OCI-LY7 (cell line): Measurements from ENCODE around the gene RFT1. TPM values are rescaled to one million over a fixed set of nuclear protein-coding genes. Genes with fewer than 3 reads are reported as not detected.

ENCODE experiments used
- BruUV-seq: library from RNA; stranded (reverse); fragments of 400-500 nt; replicated peaks from 2 replicates; lab custom pipeline; 2021; lab: Mats Ljungman, UMichigan
- CTCF ChIA-PET: fragments of 300-600 bp; sonication (Branson Sonifier 250); formaldehyde crosslinking; loops from one replicate; lab custom pipeline; 2022; ENCODE audit warnings: antibody characterized with exemption; ENCODE audit not compliant: unreplicated experiment; lab: Charles Lee
- POLR2A ChIA-PET: fragments of 300-600 bp; sonication (Branson Sonifier 250); formaldehyde crosslinking; loops from one replicate; lab custom pipeline; 2022; ENCODE audit warnings: antibody characterized with exemption; lab: Charles Lee
- DNase-seq: peaks from one replicate; pipeline ENCODE4 v3.0.0-alpha.2; 2015; ENCODE audit warnings: low spot score
- H2AFZ ChIP-seq: fragments of 200-600 bp; sonication (generic), shearing (Covaris generic); 2 replicates; pipeline ENCODE4 v1.6.1; 2014; ENCODE audit warnings: mild to moderate bottlenecking, antibody characterized with exemption, low read length, moderate library complexity
- H3K27ac ChIP-seq: fragments of 200-600 bp; sonication (generic); 2 replicates; pipeline ENCODE4 v1.5.1; 2014; ENCODE audit warnings: mixed run types, low read depth, mild to moderate bottlenecking, moderate library complexity, low read length, inconsistent platforms; ENCODE audit not compliant: poor library complexity, severe bottlenecking
- H3K36me3 ChIP-seq: fragments of 200-600 bp; sonication (generic); 2 replicates; pipeline ENCODE4 v1.6.1; 2014; ENCODE audit warnings: mild to moderate bottlenecking, antibody characterized with exemption, low read length, moderate library complexity, mixed read lengths; ENCODE audit not compliant: insufficient read depth
- H3K4me1 ChIP-seq: fragments of 200-600 bp; sonication (generic); 2 replicates; pipeline ENCODE4 v1.5.1; 2014; ENCODE audit warnings: mild to moderate bottlenecking, low read length; ENCODE audit not compliant: insufficient read depth, poor library complexity, severe bottlenecking
- H3K4me2 ChIP-seq: fragments of 200-600 bp; sonication (generic); 2 replicates; pipeline ENCODE4 v1.6.1; 2014; ENCODE audit warnings: mild to moderate bottlenecking, low read length
- H3K4me3 ChIP-seq: fragments of 200-600 bp; sonication (generic); 2 replicates; pipeline ENCODE4 v1.5.1; 2014; ENCODE audit warnings: mild to moderate bottlenecking, low read depth, low read length; ENCODE audit not compliant: poor library complexity, severe bottlenecking
- H3K79me2 ChIP-seq: fragments of 200-600 bp; sonication (generic); 2 replicates; pipeline ENCODE4 v1.6.1; 2016; ENCODE audit warnings: low read depth, mild to moderate bottlenecking, low read length, moderate library complexity, mixed read lengths; ENCODE audit not compliant: insufficient read depth
- H3K9me2 ChIP-seq: fragments of 200-600 bp; sonication (generic); 2 replicates; pipeline ENCODE4 v1.6.1; 2016; ENCODE audit warnings: mild to moderate bottlenecking, low read length, mixed read lengths; ENCODE audit not compliant: insufficient read depth
- H3K9me3 ChIP-seq: fragments of 200-600 bp; sonication (generic); 2 replicates; pipeline ENCODE4 v1.6.1; 2014; ENCODE audit warnings: mild to moderate bottlenecking, mixed run types, low read length, mixed read lengths
- H4K20me1 ChIP-seq: fragments of 200-600 bp; sonication (generic); 2 replicates; pipeline ENCODE4 v1.6.1; 2014; ENCODE audit warnings: mild to moderate bottlenecking, antibody characterized with exemption, low read length, moderate library complexity, mixed read lengths; ENCODE audit not compliant: insufficient read depth
- EZH2phosphoT487 ChIP-seq: fragments of 200-600 bp; sonication (generic); IDR thresholded peaks from 2 replicates; pipeline ENCODE4 v1.6.1; 2018; ENCODE audit warnings: low read depth, borderline replicate concordance, mild to moderate bottlenecking, mixed run types, antibody characterized with exemption, low read length, moderate library complexity, mixed read lengths
- intact Hi-C: fragments of 100-400 bp; cut with micrococcal nuclease; formaldehyde crosslinking; loops from one replicate; pipeline ENCODE4 v1.10.0; 2022; ENCODE audit not compliant: unreplicated experiment
- total RNA-seq, 2 experiments: library from RNA; depleted of rRNA in 1 of 2; stranded (reverse); fragments of >200 nt in 1 of 2; shearing (Covaris generic) in 1 of 2; gene quantifications; 2 replicates each; pipeline ENCODE4 v1.2.3, GENCODE V29; 2014 to 2022
- TF ChIP-seq, protein P1 (sequence below): fragments of 200-600 bp; sonication (generic); conservative IDR thresholded peaks from 2 replicates; pipeline ENCODE4 v1.5.1; 2014; ENCODE audit warnings: mild to moderate bottlenecking, antibody characterized with exemption, low read length, moderate library complexity, mixed read lengths

Gene RFT1
- total RNA-seq, 2 experiments from 2014 or later, result 9.9 to 34.7 TPM

DNA sequence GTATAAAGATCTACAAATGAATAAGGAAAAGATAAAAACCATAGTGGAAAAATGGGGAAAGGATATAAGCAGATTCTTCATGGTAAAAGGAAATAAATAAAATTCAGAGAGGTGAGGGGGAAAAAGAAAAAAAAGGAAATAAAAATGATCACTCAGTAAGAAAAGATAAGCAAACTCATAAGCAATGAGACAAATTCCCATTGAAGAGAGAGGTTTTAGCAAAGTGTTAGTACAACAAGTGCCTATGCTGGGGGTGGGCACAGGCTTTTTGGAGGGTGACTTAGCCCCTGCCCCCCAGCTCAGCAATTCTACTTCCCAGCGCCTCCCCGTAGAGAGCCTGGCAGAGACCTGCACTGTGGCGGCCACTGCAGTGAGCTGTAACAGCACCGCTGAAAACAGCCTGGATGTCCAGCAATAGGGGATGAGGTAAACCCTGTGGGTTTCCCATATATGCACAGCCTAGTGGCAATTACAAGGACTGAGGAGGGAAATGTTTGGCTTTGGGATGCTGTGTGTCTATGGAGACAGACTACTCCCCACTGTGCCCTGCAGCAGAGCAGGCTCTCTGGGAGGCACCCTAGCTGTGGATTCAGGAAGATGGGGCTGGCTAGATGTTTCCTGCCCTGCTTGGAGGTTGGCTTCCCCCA lies 60.7 kb downstream of the RFT1 start:
- BruUV-seq, result no TSS peak
- H3K9me3 ChIP-seq, result no peaks in the 10 kb centered on the region
- H3K79me2 ChIP-seq, result no peaks in the 10 kb centered on the region
- no peak overlapping the region for H3K27ac ChIP-seq
- H3K4me1 ChIP-seq, result peaks cover 14% of the 10 kb centered on the region
- TF ChIP-seq, protein P1, sequence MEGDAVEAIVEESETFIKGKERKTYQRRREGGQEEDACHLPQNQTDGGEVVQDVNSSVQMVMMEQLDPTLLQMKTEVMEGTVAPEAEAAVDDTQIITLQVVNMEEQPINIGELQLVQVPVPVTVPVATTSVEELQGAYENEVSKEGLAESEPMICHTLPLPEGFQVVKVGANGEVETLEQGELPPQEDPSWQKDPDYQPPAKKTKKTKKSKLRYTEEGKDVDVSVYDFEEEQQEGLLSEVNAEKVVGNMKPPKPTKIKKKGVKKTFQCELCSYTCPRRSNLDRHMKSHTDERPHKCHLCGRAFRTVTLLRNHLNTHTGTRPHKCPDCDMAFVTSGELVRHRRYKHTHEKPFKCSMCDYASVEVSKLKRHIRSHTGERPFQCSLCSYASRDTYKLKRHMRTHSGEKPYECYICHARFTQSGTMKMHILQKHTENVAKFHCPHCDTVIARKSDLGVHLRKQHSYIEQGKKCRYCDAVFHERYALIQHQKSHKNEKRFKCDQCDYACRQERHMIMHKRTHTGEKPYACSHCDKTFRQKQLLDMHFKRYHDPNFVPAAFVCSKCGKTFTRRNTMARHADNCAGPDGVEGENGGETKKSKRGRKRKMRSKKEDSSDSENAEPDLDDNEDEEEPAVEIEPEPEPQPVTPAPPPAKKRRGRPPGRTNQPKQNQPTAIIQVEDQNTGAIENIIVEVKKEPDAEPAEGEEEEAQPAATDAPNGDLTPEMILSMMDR, result no peak
- TF ChIP-seq EZH2phosphoT487, result no peak
- DNase-seq, result no peak
- ChIA-PET POLR2A (interaction anchor here (0.5 kb wide), 1 partner anchor 342 kb away, joined by 4 read pairs; no protein-coding TSS in a partner anchor), CTCF (no interaction called here)
- no peak overlapping the region for H2AFZ ChIP-seq
- no peaks in the 10 kb centered on the region for H3K36me3 ChIP-seq
- no peaks in the 10 kb centered on the region for H3K9me2 ChIP-seq
- no peaks in the 10 kb centered on the region for H4K20me1 ChIP-seq
- no peak overlapping the region for H3K4me3 ChIP-seq
- intact Hi-C loops, result loop anchor here (5.0 kb wide), 1 partner anchor 327 kb away; no protein-coding TSS in a partner anchor
- H3K4me2 ChIP-seq, result no peak overlapping the region

DNA sequence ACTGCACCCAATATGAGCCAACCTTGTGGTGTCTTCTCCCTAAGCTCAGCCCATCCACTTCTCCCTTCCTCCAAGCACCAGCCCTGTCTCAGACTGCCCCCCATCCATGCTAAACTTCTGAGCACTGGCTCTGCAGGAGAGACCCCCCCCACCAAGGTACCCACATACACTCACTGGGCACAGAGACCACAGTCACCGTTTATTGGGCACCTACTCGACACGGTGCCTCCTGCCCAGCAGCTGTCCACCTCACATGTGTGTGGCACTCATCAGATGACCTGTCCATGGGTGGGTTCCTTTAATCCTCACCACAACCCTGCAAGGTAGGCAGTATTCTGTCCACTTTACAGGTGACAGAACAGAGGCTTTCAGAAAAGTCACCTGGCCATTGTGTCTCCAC lies 62.1 kb downstream of the RFT1 start:
- TF ChIP-seq EZH2phosphoT487, result no peak
- TF ChIP-seq, protein P1, result no peak
- Histone ChIP-seq H3K36me3 (no peaks in the 10 kb centered on the region), H3K9me2 (no peaks in the 10 kb centered on the region), H3K9me3 (no peaks in the 10 kb centered on the region), H2AFZ (no peak overlapping the region), H3K4me1 (peaks cover 8% of the 10 kb centered on the region), H4K20me1 (no peaks in the 10 kb centered on the region), H3K4me2 (no peak overlapping the region), H3K27ac (no peak overlapping the region), H3K4me3 (no peak overlapping the region), H3K79me2 (no peaks in the 10 kb centered on the region)
- ChIA-PET CTCF (no interaction called here), POLR2A (no interaction called here)
- no TSS peak for BruUV-seq
- no peak for DNase-seq
- intact Hi-C loops, result no loop called here

DNA sequence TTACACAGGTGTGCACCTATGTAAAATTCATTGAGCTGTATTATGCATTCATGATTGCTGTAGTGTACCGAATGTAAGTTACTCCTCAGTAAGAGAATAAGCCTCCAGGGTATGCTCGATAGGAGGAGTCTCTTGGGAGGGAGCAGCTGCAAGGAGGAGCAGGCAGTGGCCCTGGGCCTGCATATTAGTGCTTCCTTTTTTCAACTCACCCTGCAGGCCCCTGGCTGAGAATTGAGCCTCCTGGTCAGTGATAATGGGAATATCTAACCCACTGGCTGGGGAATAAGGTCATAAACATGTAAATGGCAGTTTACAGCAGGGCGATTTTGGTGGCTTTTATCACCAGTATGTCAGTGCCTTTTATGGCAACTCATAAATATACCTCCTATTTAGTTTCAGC lies 62.7 kb downstream of the RFT1 start:
- H3K9me3 ChIP-seq, result no peaks in the 10 kb centered on the region
- no peak overlapping the region for H3K4me3 ChIP-seq
- intact Hi-C loops, result no loop called here
- no peak for DNase-seq
- H3K4me1 ChIP-seq, result peaks cover 4% of the 10 kb centered on the region
- no peaks in the 10 kb centered on the region for H4K20me1 ChIP-seq
- H3K79me2 ChIP-seq, result no peaks in the 10 kb centered on the region
- TF ChIP-seq, protein P1, result no peak
- no peak for TF ChIP-seq EZH2phosphoT487
- H3K27ac ChIP-seq, result no peak overlapping the region
- no peak overlapping the region for H2AFZ ChIP-seq
- CTCF ChIA-PET, result no interaction called here
- no peaks in the 10 kb centered on the region for H3K9me2 ChIP-seq
- no peaks in the 10 kb centered on the region for H3K36me3 ChIP-seq
- POLR2A ChIA-PET, result no interaction called here
- no peak overlapping the region for H3K4me2 ChIP-seq
- no TSS peak for BruUV-seq
